Erythroblast (primary cell): ENCODE measurements around the gene EEFSEC.

ENCODE experiments used
- GATA1 ChIP-seq: IDR thresholded peaks from 2 replicates; pipeline ENCODE4 v1.6.1; 2011; ENCODE audit warnings: low read depth, mild to moderate bottlenecking, control low read depth, low read length, moderate library complexity
- POLR2A ChIP-seq: IDR thresholded peaks from 2 replicates; pipeline ENCODE4 v1.6.1; 2011; ENCODE audit warnings: mild to moderate bottlenecking, low read length

DNA sequence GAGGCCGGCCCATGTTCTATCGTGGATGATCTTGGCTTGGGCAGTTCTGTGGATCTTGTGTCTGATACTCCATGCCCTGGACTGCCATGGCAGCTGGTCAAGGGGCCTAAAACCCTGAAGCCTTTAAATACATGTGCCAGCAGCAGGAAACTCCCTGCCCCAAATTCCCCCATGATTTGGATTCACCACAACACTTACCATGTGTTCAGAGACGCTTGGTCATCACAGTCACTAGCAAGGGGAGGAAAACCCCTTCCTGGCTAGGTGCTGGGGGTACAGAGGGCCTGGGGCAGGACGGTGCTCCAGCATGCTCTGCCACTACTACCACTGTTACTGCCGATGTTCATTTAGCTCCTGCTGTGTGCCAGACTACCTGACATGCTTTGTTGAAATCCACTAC lies 219.0 kb downstream of the EEFSEC start:
- no peak for TF ChIP-seq POLR2A
- TF ChIP-seq GATA1, result no peak
